Measurements from ENCODE around the gene SDS. TPM values are rescaled to one million over a fixed set of nuclear protein-coding genes. Genes with fewer than 3 reads are reported as not detected.

The SDS gene
- total RNA-seq, 1 donor from 2014 or later, result not detected

GRCh38 chr12:113424456-113424855 is 20.8 kb upstream of the SDS start:
- H3K9me3 Mint-ChIP-seq (ENCODE audit: unreplicated experiment), result no peaks in the 10 kb centered on the region
- H3K9me3 ChIP-seq (ENCODE audit: insufficient read depth, low read depth, low read length), result no peaks in the 10 kb centered on the region
- H3K27me3 ChIP-seq (ENCODE audit: insufficient read depth, low read length), result no peaks in the 10 kb centered on the region
- no peak for TF ChIP-seq EZH2 (IDR thresholded peaks at IDR 0.05; ENCODE audit: insufficient read depth, low read length)
- no peak for TF ChIP-seq CTCF (IDR thresholded peaks at IDR 0.05; ENCODE audit: insufficient read depth, low read depth, low read length)
- H3K4me2 ChIP-seq (ENCODE audit: low read length), result no peak overlapping the region
- DNase-seq (ENCODE audit: low read depth) (no peak), FAIRE-seq (no peak)
- H3K9ac ChIP-seq (ENCODE audit: low read length), result no peak overlapping the region
- no peak overlapping the region for H3K4me3 Mint-ChIP-seq (ENCODE audit: unreplicated experiment)
- peaks cover 7% of the 10 kb centered on the region for H3K79me2 ChIP-seq (ENCODE audit: insufficient read depth, low read length)
- H3K4me1 Mint-ChIP-seq (ENCODE audit: low read depth, unreplicated experiment), result peaks cover 4% of the 10 kb centered on the region
- H3K4me1 ChIP-seq (ENCODE audit: insufficient read depth, low read length), result peaks cover 10% of the 10 kb centered on the region
- H3K36me3 Mint-ChIP-seq (ENCODE audit: low read depth, unreplicated experiment), result peaks cover 2% of the 10 kb centered on the region
- H3K27ac Mint-ChIP-seq (ENCODE audit: unreplicated experiment), result no peak overlapping the region
- H2AFZ ChIP-seq (ENCODE audit: low read depth, low read length), result no peak overlapping the region
- H3K27me3 Mint-ChIP-seq (ENCODE audit: low read depth, unreplicated experiment), result peaks cover 16% of the 10 kb centered on the region
- no peak overlapping the region for H3K27ac ChIP-seq (ENCODE audit: low read depth, low read length)
- H4K20me1 ChIP-seq (ENCODE audit: insufficient read depth, low read length), result no peaks in the 10 kb centered on the region
- no peak overlapping the region for H3K4me3 ChIP-seq (ENCODE audit: insufficient read depth, low read depth, low read length)
- H3K36me3 ChIP-seq (ENCODE audit: insufficient read depth, low read length), result no peaks in the 10 kb centered on the region

GRCh38 chr12:113422886-113423669 is 19.4 kb upstream of the SDS start:
- H3K79me2 ChIP-seq (ENCODE audit: insufficient read depth, low read length), result peaks cover 7% of the 10 kb centered on the region
- peak overlapping the region; percentile 35 for H3K27ac ChIP-seq (ENCODE audit: low read depth, low read length)
- peak overlapping the region; percentile 79 for H2AFZ ChIP-seq (ENCODE audit: low read depth, low read length)
- no peaks in the 10 kb centered on the region for H3K36me3 Mint-ChIP-seq (ENCODE audit: low read depth, unreplicated experiment)
- peak overlapping the region; percentile 87 for H3K9ac ChIP-seq (ENCODE audit: low read length)
- no peaks in the 10 kb centered on the region for H3K36me3 ChIP-seq (ENCODE audit: insufficient read depth, low read length)
- H3K4me3 Mint-ChIP-seq (ENCODE audit: unreplicated experiment), result peak overlapping the region; percentile 96
- H3K27me3 ChIP-seq (ENCODE audit: insufficient read depth, low read length), result no peaks in the 10 kb centered on the region
- no peak for DNase-seq (ENCODE audit: low read depth)
- no peak for TF ChIP-seq EZH2 (IDR thresholded peaks at IDR 0.05; ENCODE audit: insufficient read depth, low read length)
- TF ChIP-seq CTCF (IDR thresholded peaks at IDR 0.05; ENCODE audit: insufficient read depth, low read depth, low read length), result no peak
- peak overlapping the region; percentile 12 for H3K27ac Mint-ChIP-seq (ENCODE audit: unreplicated experiment)
- H3K9me3 Mint-ChIP-seq (ENCODE audit: unreplicated experiment), result no peaks in the 10 kb centered on the region
- no peaks in the 10 kb centered on the region for H4K20me1 ChIP-seq (ENCODE audit: insufficient read depth, low read length)
- peaks cover 11% of the 10 kb centered on the region for H3K27me3 Mint-ChIP-seq (ENCODE audit: low read depth, unreplicated experiment)
- peaks cover 10% of the 10 kb centered on the region for H3K4me1 ChIP-seq (ENCODE audit: insufficient read depth, low read length)
- no peak for FAIRE-seq
- peak overlapping the region; percentile 69 for H3K4me3 ChIP-seq (ENCODE audit: insufficient read depth, low read depth, low read length)
- peaks cover 4% of the 10 kb centered on the region for H3K4me1 Mint-ChIP-seq (ENCODE audit: low read depth, unreplicated experiment)
- H3K4me2 ChIP-seq (ENCODE audit: low read length), result peak overlapping the region; percentile 85
- no peaks in the 10 kb centered on the region for H3K9me3 ChIP-seq (ENCODE audit: insufficient read depth, low read depth, low read length)
